Activated T-cell treated with anti-CD3 and anti-CD28 coated beads for 48 hours (primary cell): ENCODE results near the gene CNTNAP2.

Experiments
- DNase-seq: peaks from one replicate; pipeline ENCODE4 v3.0.0-alpha.2; 2020; ENCODE audit warnings: low read depth

CNTNAP2 gene

DNA sequence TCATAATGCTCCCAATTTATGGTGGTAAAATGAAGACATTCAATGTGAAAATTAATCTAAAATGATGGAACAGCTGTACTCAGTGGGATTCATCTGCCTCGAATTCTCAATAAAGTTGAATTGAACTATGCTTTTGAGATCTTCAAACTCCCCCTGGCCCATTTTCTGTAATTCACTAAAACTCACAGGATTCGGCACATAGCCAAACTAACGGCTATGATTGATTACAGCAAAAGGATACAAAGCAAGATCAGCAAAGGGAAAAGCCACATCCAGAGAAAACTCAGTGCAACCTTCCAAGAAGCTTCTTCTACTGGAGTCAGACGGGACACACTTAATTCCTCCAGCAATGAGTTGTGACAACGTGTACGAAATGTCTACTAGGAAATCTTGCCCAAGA, 307.5 kb downstream of the CNTNAP2 start:
- no peak for DNase-seq

DNA sequence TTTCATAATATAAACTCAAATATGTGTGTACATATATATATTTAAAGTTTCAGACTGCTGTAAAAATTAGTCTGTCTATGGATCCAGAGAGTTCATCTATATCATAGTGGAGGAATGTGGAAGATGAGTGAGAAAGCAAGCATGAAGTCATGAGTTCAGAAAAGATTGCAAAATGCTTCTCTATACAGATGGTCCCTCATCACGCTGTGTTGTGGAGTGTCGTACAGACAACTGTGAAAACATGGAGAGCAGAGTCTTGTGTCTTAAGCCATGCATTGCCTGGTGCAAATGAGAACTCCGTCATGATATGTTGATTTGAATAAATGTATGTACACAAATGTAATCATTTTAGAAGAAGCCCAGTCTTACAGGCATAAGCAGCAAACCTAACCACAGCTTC, 316.9 kb downstream of the CNTNAP2 start:
- no peak for DNase-seq

DNA sequence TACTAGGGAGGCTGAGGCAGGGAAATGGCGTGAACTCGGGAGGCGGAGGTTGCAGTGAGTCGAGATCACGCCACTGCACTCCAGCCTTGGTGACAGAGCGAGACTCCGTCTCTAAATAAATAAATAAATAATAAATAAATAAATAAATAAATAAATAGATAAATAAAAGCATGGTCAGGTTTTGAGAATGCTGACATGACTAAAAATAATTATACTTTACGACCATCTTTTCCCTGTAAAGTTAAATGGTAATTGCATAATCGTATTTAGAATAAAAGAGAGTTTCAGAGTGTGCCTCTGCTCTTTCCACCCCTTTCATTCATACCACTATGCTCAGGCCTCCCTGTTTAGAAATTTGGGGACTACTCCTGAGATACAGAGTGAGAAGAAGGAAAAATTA, 326.5 kb downstream of the CNTNAP2 start:
- no peak for DNase-seq

DNA sequence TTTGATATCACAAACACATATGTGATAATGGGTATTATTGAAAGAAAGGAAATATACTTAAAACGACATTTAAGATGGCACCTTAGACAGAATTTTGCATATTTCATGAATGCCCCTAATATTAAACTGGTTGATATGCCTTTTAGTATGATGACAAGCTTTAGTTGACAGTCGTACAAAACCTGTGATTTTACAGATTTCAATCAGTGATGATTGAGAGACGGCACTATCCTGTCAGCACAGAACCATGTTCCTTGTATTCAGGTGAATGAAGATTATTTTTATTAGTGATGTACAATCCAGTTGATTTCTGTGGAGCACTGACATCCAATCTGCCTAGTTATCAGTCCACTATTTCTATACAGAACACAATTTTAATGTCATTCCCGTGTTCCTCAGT, 333.0 kb downstream of the CNTNAP2 start:
- DNase-seq = no peak

DNA sequence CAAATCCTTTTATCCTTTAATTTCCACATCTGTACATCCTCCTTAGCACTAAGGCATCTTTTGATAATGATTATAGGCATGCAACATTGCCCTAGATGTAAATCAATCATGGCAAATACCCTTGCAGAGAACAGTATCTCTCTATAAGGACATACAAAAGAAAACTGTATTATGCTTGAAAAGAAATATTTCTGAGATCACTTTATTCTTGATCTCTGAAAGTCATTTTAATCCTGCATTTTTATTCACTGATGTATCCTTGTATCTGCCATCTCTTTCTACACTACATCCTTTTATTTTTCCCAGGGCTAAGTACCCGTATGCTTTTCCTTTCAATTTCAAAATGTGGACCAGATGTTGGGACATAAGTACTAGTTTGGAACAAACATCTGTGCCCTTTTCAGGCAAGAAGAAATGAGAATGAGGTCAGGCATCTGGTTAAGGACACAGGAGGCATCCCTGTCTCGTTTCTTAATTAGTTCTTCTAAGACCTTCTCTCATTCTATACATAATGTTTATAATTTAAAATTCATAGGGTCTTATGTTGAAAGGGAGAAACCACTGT, 338.6 kb downstream of the CNTNAP2 start:
- no peak for DNase-seq

DNA sequence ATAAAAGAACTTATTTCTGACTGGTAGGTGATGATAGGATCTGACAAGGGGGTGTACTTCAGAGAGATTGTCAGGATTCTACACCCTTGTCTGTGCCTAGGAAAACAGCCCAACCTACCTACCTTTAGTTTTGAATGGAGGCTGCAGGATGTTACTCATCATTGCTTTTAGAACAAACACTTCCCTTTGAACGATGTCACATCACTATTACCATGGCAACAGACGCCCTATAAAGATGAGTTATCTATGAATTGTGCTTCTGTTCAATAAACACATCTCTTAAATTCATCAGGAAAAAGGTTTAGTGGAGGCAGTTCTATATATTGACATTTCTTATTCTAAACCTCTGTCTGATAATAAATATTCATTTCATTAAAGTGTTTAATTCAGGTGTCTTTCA, 362.4 kb downstream of the CNTNAP2 start:
- no peak for DNase-seq

DNA sequence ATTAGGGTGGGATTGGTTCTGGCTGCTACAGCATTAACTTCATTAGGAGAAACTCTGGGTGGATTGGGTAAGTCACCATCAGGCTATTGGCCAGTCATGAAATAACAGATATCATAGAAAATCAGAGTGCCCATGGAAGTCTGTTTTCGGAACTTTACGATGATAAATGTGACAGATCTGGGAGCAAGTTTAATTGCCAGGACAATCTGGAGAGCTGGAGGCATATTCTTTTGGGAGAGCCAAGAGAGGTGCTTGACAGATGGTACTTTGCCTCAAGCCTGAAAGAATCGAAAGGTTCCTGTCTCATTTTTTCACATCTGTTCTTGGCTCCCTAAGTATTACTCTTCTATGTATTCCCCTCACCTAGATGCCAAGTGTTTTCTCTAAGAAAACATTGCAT, 369.9 kb downstream of the CNTNAP2 start:
- no peak for DNase-seq

DNA sequence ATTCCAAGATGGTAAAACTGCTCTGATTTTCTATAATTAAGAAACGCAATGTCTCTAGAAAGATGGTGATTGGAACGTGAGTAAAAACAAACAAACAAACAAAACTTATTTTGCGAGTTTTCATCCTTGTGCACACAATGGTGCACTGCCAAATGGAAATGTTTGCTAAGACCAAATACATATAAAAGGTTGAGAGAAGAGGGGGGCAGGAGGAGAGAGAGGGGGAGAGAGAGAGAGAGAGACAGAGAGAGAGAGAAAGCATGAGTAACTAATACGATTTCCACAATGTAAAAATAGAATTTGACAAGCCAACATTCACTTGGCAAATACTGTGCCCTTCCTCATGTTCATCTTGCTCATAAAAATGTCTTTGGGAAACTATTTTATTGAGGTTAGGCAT, 375.4 kb downstream of the CNTNAP2 start:
- DNase-seq = no peak

DNA sequence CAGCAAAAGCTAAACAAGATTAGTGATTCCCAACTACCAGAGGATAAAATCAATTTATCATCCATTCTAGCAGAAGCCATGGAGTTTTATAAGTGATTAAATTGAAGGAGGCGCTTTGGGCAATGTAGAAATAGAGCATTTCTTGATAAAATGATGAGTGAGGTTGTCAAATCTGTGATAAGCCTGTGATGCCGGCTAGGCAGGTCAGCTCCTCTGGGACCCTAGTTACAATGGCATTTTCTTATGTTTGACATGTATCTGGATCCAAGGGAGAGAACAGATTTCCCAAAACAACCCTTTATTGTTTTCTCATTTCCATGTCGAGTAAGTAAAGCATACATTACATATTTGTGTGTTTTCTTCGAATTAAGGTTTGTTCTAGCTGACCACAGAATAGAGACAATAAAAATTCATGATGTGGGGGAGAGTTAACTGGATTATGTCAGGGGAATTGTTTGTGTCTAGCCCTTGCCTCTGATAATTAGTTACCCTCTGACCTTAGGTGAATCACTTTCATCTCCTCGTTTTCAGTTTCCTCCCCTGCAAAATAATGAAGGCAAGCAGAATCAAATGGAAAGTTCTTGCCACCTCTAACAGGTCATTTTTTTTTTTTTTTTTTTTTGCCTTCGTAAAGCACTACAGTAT, 378.5 kb downstream of the CNTNAP2 start:
- DNase-seq = no peak

DNA sequence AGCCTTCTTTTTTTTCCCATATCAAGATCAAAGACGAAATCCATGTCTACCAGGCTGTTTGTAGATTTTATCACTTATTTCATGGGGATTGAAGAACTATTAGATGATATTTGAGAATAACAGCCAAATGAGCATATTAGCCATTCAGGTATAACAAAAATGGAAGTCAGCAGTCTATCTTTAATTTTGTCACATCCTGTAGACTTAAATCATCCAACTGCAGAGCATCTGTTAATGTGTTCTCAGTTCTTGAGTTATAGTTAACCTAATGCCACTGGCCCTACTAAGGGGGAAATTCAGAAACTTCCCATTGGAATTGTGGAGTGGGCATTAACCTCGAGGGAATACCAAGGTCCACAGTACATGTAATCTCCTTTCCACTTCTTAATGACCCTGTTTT, 380.1 kb downstream of the CNTNAP2 start:
- no peak for DNase-seq

DNA sequence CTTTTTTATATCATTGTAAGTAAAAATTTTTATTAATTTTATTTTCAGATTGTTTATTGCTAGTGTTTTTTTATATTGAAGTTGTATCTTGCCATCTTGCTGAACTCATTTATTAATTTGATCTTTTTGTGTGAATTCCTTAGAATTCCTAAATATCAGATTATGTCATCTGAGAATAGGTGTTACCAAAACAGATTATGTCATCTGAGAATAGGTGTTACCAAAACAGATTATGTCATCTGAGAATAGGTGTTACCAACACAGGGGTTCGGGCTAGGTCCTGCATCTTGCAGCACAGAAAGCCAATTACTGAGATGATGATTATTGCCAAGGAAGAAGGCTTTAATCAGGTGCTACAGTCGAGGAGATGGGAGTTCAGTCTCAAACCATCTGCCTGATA, 383.4 kb downstream of the CNTNAP2 start:
- DNase-seq = no peak

DNA sequence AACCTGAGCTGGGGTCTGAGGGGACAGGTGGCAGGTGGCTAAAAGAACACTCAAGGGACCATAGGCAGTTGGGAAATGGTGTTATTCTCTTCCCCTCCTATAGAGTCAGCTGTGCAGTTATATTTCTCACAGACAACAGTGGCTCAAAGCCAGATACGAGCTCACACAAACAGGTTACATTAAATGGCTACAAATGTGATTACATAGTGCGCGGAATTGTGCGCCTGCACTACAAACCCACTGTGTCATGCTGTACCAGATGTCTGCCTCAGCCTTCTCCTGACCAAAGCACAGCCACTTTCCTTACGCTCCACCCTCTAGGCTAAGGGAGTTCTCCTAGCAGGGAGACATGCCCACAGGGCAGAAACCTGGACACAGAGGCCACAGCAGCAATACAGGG, 387.2 kb downstream of the CNTNAP2 start:
- DNase-seq = no peak

DNA sequence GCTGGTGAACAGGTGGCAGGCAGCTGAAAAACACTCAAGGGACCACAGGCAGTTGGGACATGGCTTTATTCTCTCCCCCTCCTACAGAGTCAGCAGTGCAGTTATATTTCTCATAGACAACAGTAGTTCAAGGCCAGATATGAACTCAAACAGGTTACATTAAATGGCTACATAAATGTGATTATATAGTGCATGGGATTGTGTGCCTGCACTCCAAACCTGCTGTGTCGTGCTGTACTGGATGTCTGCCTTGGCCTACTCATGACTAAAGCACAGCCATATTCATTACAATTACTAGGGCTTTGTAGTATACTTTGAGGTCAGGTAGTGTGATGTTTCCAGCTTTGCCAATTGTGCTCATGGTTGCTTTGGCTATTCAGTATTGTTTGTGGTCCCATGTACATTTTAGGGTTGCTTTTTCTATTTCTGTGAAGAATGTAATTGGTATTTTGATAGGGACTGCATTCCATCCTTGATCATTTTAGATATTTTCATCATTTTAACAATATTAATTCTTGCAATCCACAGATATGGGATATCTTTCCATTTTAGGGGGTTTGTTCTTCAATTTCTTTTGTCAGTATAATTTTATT, 393.6 kb downstream of the CNTNAP2 start:
- no peak for DNase-seq

DNA sequence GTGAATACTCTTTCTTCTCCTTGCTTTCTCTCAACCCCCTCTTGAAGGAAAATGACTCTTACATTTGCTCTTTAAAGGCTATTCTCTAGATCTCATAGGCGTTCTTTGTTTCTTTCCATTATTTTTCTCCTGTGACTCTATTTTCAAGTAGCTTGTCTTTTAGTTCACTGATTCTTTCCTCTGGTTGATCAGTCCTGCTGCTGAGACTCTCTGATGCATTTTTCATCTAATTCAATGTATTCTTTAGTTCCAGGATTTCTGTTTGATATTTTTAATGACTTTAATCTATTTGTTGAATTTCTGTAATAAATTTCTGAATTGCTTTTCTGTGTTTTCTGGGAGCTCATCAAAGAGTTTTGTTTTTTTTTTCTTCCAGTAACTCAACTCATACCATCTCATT, 397.7 kb downstream of the CNTNAP2 start:
- DNase-seq = no peak

DNA sequence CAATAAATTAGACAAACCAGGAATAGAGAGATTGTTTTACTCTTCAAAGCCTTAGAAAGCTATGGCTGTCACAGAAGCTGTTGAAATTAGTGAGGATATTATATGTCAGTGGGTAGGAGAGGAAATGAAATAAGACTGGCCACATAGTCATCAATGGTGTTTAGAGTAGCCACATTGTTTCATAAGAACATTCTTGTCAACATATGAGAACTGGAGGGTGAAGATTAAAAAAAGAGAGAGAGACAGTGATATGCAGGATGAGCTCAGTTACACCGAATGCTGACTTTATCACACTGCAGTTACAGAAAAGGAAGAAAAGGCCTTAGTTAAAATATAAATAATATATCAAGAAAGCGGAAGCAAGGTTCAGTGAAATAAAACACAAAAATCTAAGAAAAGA, 412.0 kb downstream of the CNTNAP2 start:
- DNase-seq = no peak

DNA sequence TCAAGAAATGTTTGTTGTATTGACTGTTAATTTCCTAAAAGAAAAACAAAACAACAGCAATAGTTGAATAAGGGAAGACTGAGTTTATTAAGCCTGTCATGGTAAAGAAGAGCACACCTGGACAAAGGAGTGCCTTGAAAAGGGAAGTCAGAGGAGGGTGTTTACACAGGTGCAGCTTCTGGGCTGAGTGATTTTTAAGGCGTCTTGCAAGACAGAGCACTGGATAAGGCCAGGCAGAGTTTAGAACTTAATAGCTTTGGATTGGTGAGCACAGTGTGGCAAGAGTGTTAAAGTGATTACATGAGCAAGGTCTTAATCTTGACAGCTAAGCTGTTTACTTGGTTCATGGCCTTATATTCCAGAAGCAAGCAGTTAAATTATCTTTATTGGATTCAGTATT, 423.2 kb downstream of the CNTNAP2 start:
- DNase-seq = no peak

DNA sequence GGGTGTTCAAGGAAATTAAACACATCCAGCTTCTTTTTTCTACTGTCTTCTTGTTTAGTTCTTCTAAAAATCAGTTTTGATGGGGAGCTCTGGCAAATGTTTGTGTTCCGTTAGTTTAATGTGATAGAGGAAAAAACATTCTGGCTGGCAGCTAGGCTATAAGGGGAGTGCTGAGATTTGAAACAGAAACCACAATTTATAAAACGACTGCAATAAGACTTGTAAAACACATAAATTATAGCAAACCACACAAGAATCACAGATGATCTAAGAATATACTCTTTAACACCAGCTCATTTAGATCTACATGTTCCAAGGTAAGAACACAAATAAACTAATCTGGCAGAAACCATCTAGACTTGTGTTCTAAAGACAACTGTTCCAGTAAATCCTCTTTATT, 425.5 kb downstream of the CNTNAP2 start:
- DNase-seq = no peak

DNA sequence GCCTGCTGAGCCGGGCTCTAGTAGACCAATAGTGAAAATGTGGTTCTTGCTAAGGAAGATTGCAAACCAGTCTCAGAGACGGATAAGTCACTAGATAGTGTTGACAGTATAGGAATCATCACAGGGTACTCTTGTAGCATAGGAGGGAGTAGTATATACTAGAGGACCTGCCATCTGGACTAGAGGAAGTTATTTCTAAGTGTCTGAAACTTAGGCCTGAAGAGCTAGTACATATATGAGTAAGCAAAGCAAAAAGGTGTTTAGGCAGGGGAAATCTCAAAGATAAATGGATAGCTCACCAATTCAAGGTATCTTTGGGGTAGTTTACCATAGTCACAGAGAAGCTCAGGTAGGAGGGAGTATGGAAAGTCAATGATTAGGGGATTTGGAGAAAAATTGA, 428.1 kb downstream of the CNTNAP2 start:
- DNase-seq = no peak

DNA sequence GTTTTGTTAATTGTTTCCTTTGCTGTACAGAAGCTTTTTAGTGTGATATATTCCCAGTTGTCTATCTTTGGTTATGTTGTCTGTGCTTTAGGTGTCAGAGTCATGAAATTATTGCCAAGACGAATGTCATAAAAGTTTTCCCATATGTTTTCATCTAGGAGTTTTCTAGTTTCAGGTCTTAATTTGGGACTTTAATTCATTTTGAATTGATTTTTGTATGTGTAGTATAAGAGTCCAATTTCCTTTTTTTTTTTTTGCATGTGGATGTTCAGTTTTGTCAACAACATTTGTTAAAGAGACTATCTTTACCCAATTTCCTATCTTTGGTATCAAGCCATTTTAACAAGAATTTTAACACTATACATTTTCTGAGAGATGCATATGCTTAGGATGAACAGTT, 432.2 kb downstream of the CNTNAP2 start:
- DNase-seq = no peak

DNA sequence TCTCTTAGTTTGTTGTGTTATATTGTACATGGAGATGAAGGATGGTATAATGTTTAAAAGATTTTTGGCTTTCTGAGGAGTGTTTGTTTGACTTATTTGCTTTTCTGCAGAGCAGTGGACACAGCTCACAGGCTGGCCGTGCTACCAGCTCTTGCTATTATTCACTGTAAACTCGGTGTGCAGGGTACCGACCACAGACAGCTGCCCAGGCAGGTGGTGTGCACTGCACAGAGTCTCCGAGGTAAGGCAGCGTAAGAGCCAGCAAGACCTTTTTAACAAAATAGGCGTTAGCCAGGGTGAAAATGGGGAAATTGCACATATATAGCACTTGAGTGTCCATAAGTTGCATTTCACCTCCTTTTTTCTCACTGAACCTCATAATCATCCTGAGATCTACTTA, 438.0 kb downstream of the CNTNAP2 start:
- no peak for DNase-seq

DNA sequence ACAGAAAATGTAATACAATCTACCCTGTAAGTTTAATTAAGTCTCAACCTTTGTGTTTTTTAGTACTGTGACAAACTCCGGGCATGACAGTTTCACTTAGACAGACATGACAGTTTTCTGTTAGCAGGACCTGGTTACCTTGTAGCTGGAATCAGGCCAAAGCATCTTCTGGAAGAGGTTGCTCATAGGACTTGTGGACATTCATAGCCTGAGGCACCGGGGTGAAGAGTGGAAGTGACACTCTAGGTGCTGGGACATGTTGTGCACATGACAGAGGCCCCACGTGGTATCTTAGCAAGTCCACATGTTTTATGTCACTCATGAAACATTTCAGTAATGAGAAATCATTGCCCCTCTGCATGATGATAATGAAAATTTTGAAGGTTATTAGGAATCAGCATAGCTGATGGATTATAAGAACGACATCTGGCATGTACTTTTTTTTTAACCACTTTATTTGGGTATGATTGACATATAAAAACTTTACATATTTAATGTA, 441.4 kb downstream of the CNTNAP2 start:
- no peak for DNase-seq

DNA sequence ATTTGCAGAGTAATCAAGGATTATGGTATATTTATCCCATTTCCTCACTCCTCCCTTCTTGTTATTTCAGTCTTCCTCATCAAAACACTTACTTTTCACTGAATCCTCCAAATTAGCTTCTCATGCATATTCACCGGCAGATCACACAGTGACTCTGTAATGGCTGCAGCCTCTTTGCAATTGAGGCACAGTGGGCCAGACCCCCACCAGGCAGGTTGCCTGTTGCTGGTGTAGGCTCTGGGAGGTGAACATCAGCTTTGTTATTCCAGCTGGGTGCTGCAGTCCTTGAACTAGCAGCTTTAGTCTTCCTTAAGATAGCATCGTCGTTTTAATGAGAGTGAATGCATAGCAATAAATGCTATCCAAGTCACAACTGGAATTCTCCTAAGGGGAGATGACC, 449.3 kb downstream of the CNTNAP2 start:
- DNase-seq = no peak

DNA sequence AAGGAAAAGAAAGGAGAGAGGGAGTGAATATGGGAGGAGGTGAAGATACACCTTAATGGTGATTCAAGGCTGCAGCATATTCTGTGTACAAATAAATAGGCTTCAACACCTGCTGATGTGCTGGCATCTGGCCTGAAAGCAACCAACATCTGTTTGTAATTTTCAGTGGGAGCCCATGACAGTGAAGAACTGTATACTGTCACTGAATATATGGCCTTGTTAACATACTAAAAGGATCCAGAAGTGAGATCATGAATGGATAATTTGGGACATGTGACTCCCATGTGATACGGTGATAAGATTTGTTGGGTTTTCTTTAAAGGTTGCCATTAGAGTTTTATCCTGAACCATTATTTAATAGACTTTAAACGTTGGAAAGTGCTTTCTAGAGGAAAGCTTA, 459.3 kb downstream of the CNTNAP2 start:
- DNase-seq = no peak

DNA sequence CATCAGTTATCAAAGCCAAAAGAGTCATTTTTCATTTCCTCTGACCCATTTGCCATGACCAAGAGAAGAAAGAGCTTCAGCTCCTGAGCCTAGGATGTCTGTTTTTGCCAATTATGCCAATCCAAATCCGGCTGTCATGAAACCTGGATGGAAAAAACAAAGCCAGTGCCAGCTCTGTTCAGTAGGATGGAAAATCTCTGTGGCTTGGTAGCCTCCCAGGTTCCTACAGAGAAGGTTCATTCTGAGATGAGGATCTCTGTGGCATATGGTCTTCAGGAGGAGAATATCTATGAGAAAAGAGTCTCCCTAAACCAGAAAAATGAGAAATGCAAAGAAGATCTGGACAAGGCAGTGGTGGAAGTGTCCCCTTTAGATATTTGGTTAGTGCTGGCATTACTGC, 475.4 kb downstream of the CNTNAP2 start:
- no peak for DNase-seq
